ENCODE data around the gene ACTL6B. TPM values are rescaled to one million over a fixed set of nuclear protein-coding genes. Genes with fewer than 3 reads are reported as not detected.

The ACTL6B gene
- total and polyA plus RNA-seq, 9 of the 15 experiments (the other 6 are each of a cell fraction or from before 2014, with no cell fraction given): not detected

- TF ChIP-seq ZBTB40 (IDR thresholded peaks at IDR 0.05) (no peak), ZBTB40 (CRISPR knock-in tag; IDR thresholded peaks at IDR 0.05) (no peak), POLR2B (IDR thresholded peaks at IDR 0.05; ENCODE audit: low read depth, partially characterized antibody) (peak; percentile 6), EP300 (IDR thresholded peaks at IDR 0.05; ENCODE audit: low read length) (no peak), CHD2 (IDR thresholded peaks at IDR 0.05; ENCODE audit: low read depth, low read length) (no peak), KAT8 (IDR thresholded peaks at IDR 0.05; ENCODE audit: low read depth) (no peak), NFXL1 (CRISPR knock-in tag; IDR thresholded peaks at IDR 0.05) (no peak)
These were observed 21.3 kb upstream of the ACTL6B start (continued) for GRCh38 chr7:100677308-100678267.

Data from K562 (cell line).